GM21528 (cell line): ENCODE data around the gene SORCS2.

Source experiments
- ATAC-seq: cut with Tn5 transposase; IDR thresholded peaks from one replicate; pipeline ENCODE4 v1.9.1; 2021; ENCODE audit warnings: mild to moderate bottlenecking, moderate library complexity; ENCODE audit not compliant: unreplicated experiment, low FRiP score

Gene SORCS2

GRCh38 chr4:7398104-7398423 is 205.7 kb downstream of the SORCS2 start:
- ATAC-seq, result no peak

GRCh38 chr4:7398788-7399439 is 206.6 kb downstream of the SORCS2 start:
- ATAC-seq, result no peak

GRCh38 chr4:7399440-7400234 is 207.3 kb downstream of the SORCS2 start:
- ATAC-seq, result no peak

- no peak for ATAC-seq
Observed at GRCh38 chr4:7400671-7401298, 208.4 kb downstream of the SORCS2 start.

GRCh38 chr4:7402526-7402925 is 210.2 kb downstream of the SORCS2 start:
- ATAC-seq, result no peak

GRCh38 chr4:7403001-7403400 is 210.7 kb downstream of the SORCS2 start:
- no peak for ATAC-seq

GRCh38 chr4:7408166-7408565 is 215.8 kb downstream of the SORCS2 start:
- ATAC-seq, result no peak

GRCh38 chr4:7410446-7410845 is 218.1 kb downstream of the SORCS2 start:
- ATAC-seq, result no peak

GRCh38 chr4:7411491-7411890 is 219.2 kb downstream of the SORCS2 start:
- ATAC-seq, result no peak

GRCh38 chr4:7411896-7412553 is 219.7 kb downstream of the SORCS2 start:
- ATAC-seq, result no peak

GRCh38 chr4:7412554-7412912 is 220.2 kb downstream of the SORCS2 start:
- no peak for ATAC-seq

GRCh38 chr4:7414046-7414445 is 221.7 kb downstream of the SORCS2 start:
- ATAC-seq, result no peak

- no peak for ATAC-seq
Observed at GRCh38 chr4:7414736-7415510, 222.6 kb downstream of the SORCS2 start.

GRCh38 chr4:7415927-7416686 is 223.8 kb downstream of the SORCS2 start:
- ATAC-seq, result no peak

- ATAC-seq, result no peak
Observed at GRCh38 chr4:7416745-7417432, 224.6 kb downstream of the SORCS2 start.

- ATAC-seq, result no peak
Observed at GRCh38 chr4:7417639-7418038, 225.3 kb downstream of the SORCS2 start.

GRCh38 chr4:7418131-7418943 is 226.0 kb downstream of the SORCS2 start:
- no peak for ATAC-seq

GRCh38 chr4:7419961-7420660 is 227.8 kb downstream of the SORCS2 start:
- ATAC-seq, result no peak
